Measurements from ENCODE around the gene ZDHHC7. TPM values are rescaled to one million over a fixed set of nuclear protein-coding genes. Genes with fewer than 3 reads are reported as not detected.

ZDHHC7 gene
- total RNA-seq, 2 experiments from 2014 or later, result 39.8 to 44.6 TPM

DNA sequence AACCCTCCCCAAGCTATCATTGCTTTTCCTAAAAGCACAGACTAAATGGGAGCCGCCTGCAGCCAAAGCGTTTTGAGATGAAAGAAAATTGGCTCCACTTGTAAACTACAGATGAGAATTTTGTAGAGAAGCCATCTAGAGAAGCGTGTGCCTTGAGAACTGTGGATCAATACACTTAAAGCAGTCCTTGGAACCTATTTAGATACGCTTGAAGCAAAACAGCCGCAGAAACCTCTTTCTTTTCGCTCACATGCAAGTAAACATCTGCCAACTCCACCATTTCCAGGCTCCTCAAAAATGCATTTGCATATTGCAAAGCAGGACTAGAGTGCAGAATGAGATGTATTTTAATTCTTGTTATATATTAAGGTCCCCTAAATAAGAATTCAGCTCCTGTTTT lies 29.4 kb upstream of the ZDHHC7 start:
- H3K4me3 ChIP-seq (ENCODE audit: low read length), result no peak overlapping the region
- ChIA-PET CTCF (no interaction called here), POLR2A (no interaction called here)
- H3K9me3 ChIP-seq (ENCODE audit: control insufficient read depth in 1 of 2, insufficient read depth in 1 of 2, low read length in 2 of 2), result no peaks in the 10 kb centered on the region
- no peaks in the 10 kb centered on the region for H3K36me3 ChIP-seq (ENCODE audit: insufficient read depth, low read length)
- no peak for ATAC-seq (ENCODE audit: poor library complexity)
- no peak overlapping the region for H3K27ac ChIP-seq (ENCODE audit: low read depth in 1 of 2, low read length in 2 of 2)
- no peak for DNase-seq
- peaks cover under 1% of the 10 kb centered on the region for H3K4me1 Mint-ChIP-seq (ENCODE audit: low read depth)
- no peak for TF ChIP-seq CTCF (IDR thresholded peaks at IDR 0.05)
- H3K4me1 ChIP-seq (ENCODE audit: insufficient read depth, low read length), result peaks cover 1% of the 10 kb centered on the region
- no peak overlapping the region for H3K4me3 Mint-ChIP-seq
- no peaks in the 10 kb centered on the region for H3K27me3 Mint-ChIP-seq
- no peaks in the 10 kb centered on the region for H3K27me3 ChIP-seq (ENCODE audit: control insufficient read depth in 1 of 2, insufficient read depth in 2 of 2, low read length in 2 of 2)
- H3K36me3 Mint-ChIP-seq (ENCODE audit: low read depth), result peaks cover 19% of the 10 kb centered on the region
- H3K27ac Mint-ChIP-seq, result no peak overlapping the region
- H3K9me3 Mint-ChIP-seq, result no peaks in the 10 kb centered on the region
- intact Hi-C loops (cut with DNase I, micrococcal nuclease), result no loop called here

- ATAC-seq (ENCODE audit: poor library complexity) (no peak), DNase-seq (no peak)
- Histone ChIP-seq H3K9me3 (ENCODE audit: control insufficient read depth in 1 of 2, insufficient read depth in 1 of 2, low read length in 2 of 2) (no peaks in the 10 kb centered on the region), H3K4me3 (ENCODE audit: low read length) (no peak overlapping the region), H3K27ac (ENCODE audit: low read depth in 1 of 2, low read length in 2 of 2) (no peak overlapping the region), H3K4me1 (ENCODE audit: insufficient read depth, low read length) (no peaks in the 10 kb centered on the region), H3K27me3 (ENCODE audit: control insufficient read depth in 1 of 2, insufficient read depth in 2 of 2, low read length in 2 of 2) (no peaks in the 10 kb centered on the region), H3K36me3 (ENCODE audit: insufficient read depth, low read length) (peaks cover 11% of the 10 kb centered on the region)
- H3K9me3 Mint-ChIP-seq, result no peaks in the 10 kb centered on the region
- CTCF ChIA-PET, result no interaction called here
- peaks cover 15% of the 10 kb centered on the region for H3K36me3 Mint-ChIP-seq (ENCODE audit: low read depth)
- H3K27me3 Mint-ChIP-seq, result no peaks in the 10 kb centered on the region
- no peak overlapping the region for H3K4me3 Mint-ChIP-seq
- no peaks in the 10 kb centered on the region for H3K4me1 Mint-ChIP-seq (ENCODE audit: low read depth)
- POLR2A ChIA-PET, result no interaction called here
- H3K27ac Mint-ChIP-seq, result no peak overlapping the region
- intact Hi-C loops (cut with DNase I, micrococcal nuclease), result no loop called here
- TF ChIP-seq CTCF (IDR thresholded peaks at IDR 0.05), result no peak
These were observed 26.4 kb upstream of the ZDHHC7 start for GRCh38 chr16:85037721-85038120.

GRCh38 chr16:85037050-85037410 lies 25.7 kb upstream of the ZDHHC7 start:
- Mint-ChIP-seq H3K4me3 (no peak overlapping the region), H3K9me3 (no peaks in the 10 kb centered on the region), H3K27ac (no peak overlapping the region), H3K27me3 (no peaks in the 10 kb centered on the region), H3K4me1 (ENCODE audit: low read depth) (no peaks in the 10 kb centered on the region), H3K36me3 (ENCODE audit: low read depth) (peaks cover 18% of the 10 kb centered on the region)
- no peak overlapping the region for H3K4me3 ChIP-seq (ENCODE audit: low read length)
- peaks cover 11% of the 10 kb centered on the region for H3K36me3 ChIP-seq (ENCODE audit: insufficient read depth, low read length)
- intact Hi-C loops (cut with DNase I, micrococcal nuclease), result no loop called here
- TF ChIP-seq CTCF (IDR thresholded peaks at IDR 0.05), result no peak
- no peak for ATAC-seq (ENCODE audit: poor library complexity)
- no peaks in the 10 kb centered on the region for H3K4me1 ChIP-seq (ENCODE audit: insufficient read depth, low read length)
- H3K9me3 ChIP-seq (ENCODE audit: control insufficient read depth in 1 of 2, insufficient read depth in 1 of 2, low read length in 2 of 2), result no peaks in the 10 kb centered on the region
- no peak for DNase-seq
- POLR2A ChIA-PET, result no interaction called here
- CTCF ChIA-PET, result no interaction called here
- no peak overlapping the region for H3K27ac ChIP-seq (ENCODE audit: low read depth in 1 of 2, low read length in 2 of 2)
- no peaks in the 10 kb centered on the region for H3K27me3 ChIP-seq (ENCODE audit: control insufficient read depth in 1 of 2, insufficient read depth in 2 of 2, low read length in 2 of 2)

All from CD4-positive, alpha-beta T cell (primary cell).